DOHH2 (cell line): ENCODE results near the gene TEX54.

Experiments used
- CTCF ChIP-seq: fragments of 200-600 bp; sonication (generic); IDR thresholded peaks from one replicate; pipeline ENCODE4 v1.5.1; 2014; ENCODE audit warnings: antibody characterized with exemption, mild to moderate bottlenecking, low read depth, low read length; ENCODE audit not compliant: poor library complexity, severe bottlenecking
- EZH2phosphoT487 ChIP-seq: fragments of 200-600 bp; sonication (generic); IDR thresholded peaks from 2 replicates; pipeline ENCODE4 v1.6.1; 2017; ENCODE audit warnings: borderline replicate concordance, mild to moderate bottlenecking, antibody characterized with exemption, low read length, moderate library complexity, mixed read lengths

- no peak for TF ChIP-seq CTCF
- no peak for TF ChIP-seq EZH2phosphoT487
These were observed 21.0 kb downstream of the TEX54 start for GRCh38 chr11:62811659-62812058.
